ENCODE results near the gene PIP5K1B. TPM values are rescaled to one million over a fixed set of nuclear protein-coding genes. Genes with fewer than 3 reads are reported as not detected.
A peak's percentile ranks its signal among the peaks of the same experiment; 100 is the strongest.

PIP5K1B gene
- total RNA-seq, 4 donors from 2014 or later = 0.29 to 8.2 (median 4.1) TPM

DNA sequence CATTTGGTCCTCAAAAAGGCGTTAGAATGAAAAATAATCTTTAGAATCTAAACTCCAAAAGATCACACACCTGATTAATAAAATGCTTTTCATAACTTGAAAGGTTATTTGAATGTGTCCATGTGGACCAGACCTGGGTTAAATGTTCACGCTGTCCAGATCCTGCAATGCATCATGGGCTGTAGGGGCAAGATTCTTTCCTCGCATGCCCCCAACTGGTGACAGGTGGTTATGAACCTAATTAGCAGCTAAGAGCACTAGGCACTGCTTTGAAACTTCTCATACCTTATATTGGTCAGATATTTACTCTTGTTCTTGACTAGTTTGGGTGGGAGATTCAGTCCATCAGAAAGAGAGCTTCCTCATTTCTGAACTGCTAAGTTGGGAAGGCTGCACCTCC, 19.3 kb upstream of the PIP5K1B start:
- Histone ChIP-seq H3K36me3 (no peaks in the 10 kb centered on the region), H3K27ac (no peak overlapping the region), H3K9me3 (no peaks in the 10 kb centered on the region), H3K4me1 (no peaks in the 10 kb centered on the region), H3K4me3 (no peak overlapping the region), H3K27me3 (no peaks in the 10 kb centered on the region)
- TF ChIP-seq POLR2A (IDR thresholded peaks at IDR 0.05) = no peak
- no peak for TF ChIP-seq CTCF (IDR thresholded peaks at IDR 0.05)
- no peak for DNase-seq
- intact Hi-C loops (cut with DNase I; ENCODE audit: low total_unique reads) = no loop called here

GRCh38 chr9:68690088-68690487, 15.0 kb upstream of the PIP5K1B start:
- no peaks in the 10 kb centered on the region for H3K36me3 ChIP-seq
- intact Hi-C loops (cut with DNase I; ENCODE audit: low total_unique reads) = no loop called here
- H3K4me3 ChIP-seq = no peak overlapping the region
- no peaks in the 10 kb centered on the region for H3K4me1 ChIP-seq
- H3K27ac ChIP-seq = peak overlapping the region in 1 of 2 donors; percentile 19
- DNase-seq = peak; percentile 38 to 47
- H3K9me3 ChIP-seq = no peaks in the 10 kb centered on the region
- TF ChIP-seq CTCF (IDR thresholded peaks at IDR 0.05) (no peak), POLR2A (IDR thresholded peaks at IDR 0.05) (no peak)
- no peaks in the 10 kb centered on the region for H3K27me3 ChIP-seq

GRCh38 chr9:68692519-68692918, 12.5 kb upstream of the PIP5K1B start:
- H3K4me3 ChIP-seq = no peak overlapping the region
- H3K27ac ChIP-seq = no peak overlapping the region
- DNase-seq = no peak
- H3K27me3 ChIP-seq = no peaks in the 10 kb centered on the region
- no peaks in the 10 kb centered on the region for H3K36me3 ChIP-seq
- no peaks in the 10 kb centered on the region for H3K9me3 ChIP-seq
- no peaks in the 10 kb centered on the region for H3K4me1 ChIP-seq
- intact Hi-C loops (cut with DNase I; ENCODE audit: low total_unique reads) = no loop called here
- TF ChIP-seq POLR2A (IDR thresholded peaks at IDR 0.05) = no peak
- TF ChIP-seq CTCF (IDR thresholded peaks at IDR 0.05) = no peak

- H3K27me3 ChIP-seq = no peaks in the 10 kb centered on the region
- no peak for TF ChIP-seq POLR2A (IDR thresholded peaks at IDR 0.05)
- no peak for TF ChIP-seq CTCF (IDR thresholded peaks at IDR 0.05)
- no peak for DNase-seq
- H3K36me3 ChIP-seq = no peaks in the 10 kb centered on the region
- no peak overlapping the region for H3K4me3 ChIP-seq
- no peaks in the 10 kb centered on the region for H3K4me1 ChIP-seq
- no peak overlapping the region for H3K27ac ChIP-seq
- intact Hi-C loops (cut with DNase I; ENCODE audit: low total_unique reads) = no loop called here
- no peaks in the 10 kb centered on the region for H3K9me3 ChIP-seq
Measured at GRCh38 chr9:68694125-68694524, 10.9 kb upstream of the PIP5K1B start.

DNA sequence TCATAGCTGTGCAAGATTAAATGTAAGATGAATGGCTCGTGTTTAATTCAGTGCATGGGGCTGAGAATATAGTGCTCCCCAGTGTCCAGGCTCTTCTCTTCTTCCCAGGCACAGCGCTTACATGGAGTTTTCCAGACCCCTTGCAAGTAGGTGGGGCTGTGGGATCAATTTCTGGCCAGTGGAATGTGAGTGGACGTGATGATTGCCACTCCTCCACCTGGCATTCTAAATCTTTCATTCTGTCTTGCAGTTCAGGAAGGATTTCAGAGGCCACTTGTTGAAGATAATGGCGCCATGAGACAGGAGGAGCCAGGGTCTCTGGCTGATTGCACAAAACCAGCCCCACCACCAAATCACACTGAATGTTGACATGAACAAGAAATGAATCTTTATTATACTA, 7.2 kb upstream of the PIP5K1B start:
- no peaks in the 10 kb centered on the region for H3K27me3 ChIP-seq
- H3K9me3 ChIP-seq = no peaks in the 10 kb centered on the region
- no peak overlapping the region for H3K4me3 ChIP-seq
- TF ChIP-seq CTCF (IDR thresholded peaks at IDR 0.05) = no peak
- no peak for TF ChIP-seq POLR2A (IDR thresholded peaks at IDR 0.05)
- no peaks in the 10 kb centered on the region for H3K4me1 ChIP-seq
- H3K36me3 ChIP-seq = no peaks in the 10 kb centered on the region
- no peak overlapping the region for H3K27ac ChIP-seq
- intact Hi-C loops (cut with DNase I; ENCODE audit: low total_unique reads) = no loop called here
- no peak for DNase-seq

Data from uterus (tissue), 4 donors.